GM18519 (cell line): ENCODE measurements around the gene MUC4.
"Not testable (repeated sequence)": the region's sequence is repeated elsewhere in the genome, so short reads cannot be mapped to it uniquely, and the experiment has no call there.

Experiments used
- ATAC-seq: cut with Tn5 transposase; IDR thresholded peaks from one replicate; pipeline ENCODE4 v1.9.1; 2021; ENCODE audit warnings: mild to moderate bottlenecking, moderate library complexity; ENCODE audit not compliant: unreplicated experiment, low FRiP score

Gene MUC4

GRCh38 chr3:195839260-195840010 is 27.7 kb upstream of the MUC4 start:
- ATAC-seq = no peak

GRCh38 chr3:195838714-195839113 is 27.0 kb upstream of the MUC4 start:
- no peak for ATAC-seq

- no peak for ATAC-seq
Measured at GRCh38 chr3:195836476-195837135, 24.9 kb upstream of the MUC4 start.

GRCh38 chr3:195835791-195836190 is 24.1 kb upstream of the MUC4 start:
- ATAC-seq = no peak

- no peak for ATAC-seq
Measured at GRCh38 chr3:195834675-195835583, 23.2 kb upstream of the MUC4 start.

- no peak for ATAC-seq
Measured at GRCh38 chr3:195829897-195830254, 18.1 kb upstream of the MUC4 start.

GRCh38 chr3:195828762-195829161 is 17.0 kb upstream of the MUC4 start:
- ATAC-seq = no peak

- no peak for ATAC-seq
Measured at GRCh38 chr3:195825857-195826804, 14.4 kb upstream of the MUC4 start.

GRCh38 chr3:195825191-195825588 is 13.5 kb upstream of the MUC4 start:
- no peak for ATAC-seq

- not testable (repeated sequence) for ATAC-seq
Measured at GRCh38 chr3:195824425-195825190, 12.9 kb upstream of the MUC4 start.

- ATAC-seq = no peak
Measured at GRCh38 chr3:195823999-195824398, 12.3 kb upstream of the MUC4 start.

GRCh38 chr3:195823280-195823679 is 11.6 kb upstream of the MUC4 start:
- ATAC-seq = no peak

GRCh38 chr3:195822131-195822696 is 10.5 kb upstream of the MUC4 start:
- ATAC-seq = no peak

- ATAC-seq = no peak
Measured at GRCh38 chr3:195821403-195822130, 9.8 kb upstream of the MUC4 start.

GRCh38 chr3:195820901-195821300 is 9.2 kb upstream of the MUC4 start:
- ATAC-seq = no peak

- ATAC-seq = no peak
Measured at GRCh38 chr3:195820186-195820585, 8.5 kb upstream of the MUC4 start.

- ATAC-seq = no peak
Measured at GRCh38 chr3:195818301-195818700, 6.6 kb upstream of the MUC4 start.

- no peak for ATAC-seq
Measured at GRCh38 chr3:195817578-195818135, 5.9 kb upstream of the MUC4 start.
